ENCODE results near the gene SOX11.

The SOX11 gene

GRCh38 chr2:5692561-5693286 lies 540 bp downstream of the SOX11 start:
- no peak for DNase-seq
- no peak for ATAC-seq

GRCh38 chr2:5693287-5694201 lies 1.4 kb downstream of the SOX11 start:
- no peak for ATAC-seq
- no peak for DNase-seq

- DNase-seq (no peak), ATAC-seq (no peak)
Measured at GRCh38 chr2:5694306-5694705, 2.1 kb downstream of the SOX11 start.

- no peak for DNase-seq
- peak; percentile 5 for ATAC-seq
Measured at GRCh38 chr2:5695654-5696403, 3.6 kb downstream of the SOX11 start.

GRCh38 chr2:5696404-5696944 lies 4.3 kb downstream of the SOX11 start:
- DNase-seq (no peak), ATAC-seq (no peak)

- DNase-seq (no peak), ATAC-seq (no peak)
Measured at GRCh38 chr2:5696945-5697521, 4.8 kb downstream of the SOX11 start.

GRCh38 chr2:5697562-5697961 lies 5.4 kb downstream of the SOX11 start:
- ATAC-seq = no peak
- no peak for DNase-seq

GRCh38 chr2:5698134-5698533 lies 6.0 kb downstream of the SOX11 start:
- DNase-seq = no peak
- ATAC-seq = no peak

GRCh38 chr2:5699963-5700362 lies 7.8 kb downstream of the SOX11 start:
- DNase-seq = no peak
- no peak for ATAC-seq

GRCh38 chr2:5700551-5700950 lies 8.4 kb downstream of the SOX11 start:
- DNase-seq (no peak), ATAC-seq (no peak)

- ATAC-seq (no peak), DNase-seq (no peak)
Measured at GRCh38 chr2:5701266-5701665, 9.1 kb downstream of the SOX11 start.

GRCh38 chr2:5703166-5703565 lies 11.0 kb downstream of the SOX11 start:
- no peak for DNase-seq

GRCh38 chr2:5705490-5705889 lies 13.3 kb downstream of the SOX11 start:
- no peak for ATAC-seq
- DNase-seq = no peak

More at GRCh38 chr2:5703166-5703565, 11.0 kb downstream of the SOX11 start:
- no peak for ATAC-seq

- no peak for ATAC-seq
- no peak for DNase-seq
Measured at GRCh38 chr2:5706717-5707455, 14.7 kb downstream of the SOX11 start.

- no peak for ATAC-seq
- DNase-seq = no peak
Measured at GRCh38 chr2:5710615-5711014, 18.4 kb downstream of the SOX11 start.

- no peak for ATAC-seq
- DNase-seq = no peak
Measured at GRCh38 chr2:5713101-5713500, 20.9 kb downstream of the SOX11 start.

GRCh38 chr2:5719629-5720334 lies 27.6 kb downstream of the SOX11 start:
- ATAC-seq (no peak), DNase-seq (no peak)

- DNase-seq (no peak), ATAC-seq (no peak)
Measured at GRCh38 chr2:5720426-5720825, 28.2 kb downstream of the SOX11 start.

- no peak for ATAC-seq
- DNase-seq = no peak
Measured at GRCh38 chr2:5722236-5722635, 30.1 kb downstream of the SOX11 start.

All from stimulated activated naive CD8-positive, alpha-beta T cell treated with anti-CD3 and anti-CD28 coated beads, Interleukin-15, Interleukin-2, amounts not matched to agents 100 U/mL and 50 U/mL, for 24 hours (primary cell).